WI38 (cell line): Measurements from ENCODE around the gene LCA5L.

Experiments
- H3K4me3 ChIP-seq: 2 replicates; pipeline ENCODE4 v1.5.1; 2011; ENCODE audit warnings: low read depth, mild to moderate bottlenecking, control low read depth, low read length
- CTCF ChIP-seq: IDR thresholded peaks from 2 replicates; pipeline ENCODE4 v1.5.1; 2012; ENCODE audit warnings: low read depth, mild to moderate bottlenecking, control low read depth, low read length

The LCA5L gene

GRCh38 chr21:39451332-39452206, 6.0 kb upstream of the LCA5L start, which contains the start of gene SH3BGR:
TSS of gene SH3BGR (plus strand) at chr21:39451970. CDS start at chr21:39452097, 127 bp downstream.
- no peak within 1 kb of the TSS for H3K4me3 ChIP-seq
- TF ChIP-seq CTCF: no peak

DNA sequence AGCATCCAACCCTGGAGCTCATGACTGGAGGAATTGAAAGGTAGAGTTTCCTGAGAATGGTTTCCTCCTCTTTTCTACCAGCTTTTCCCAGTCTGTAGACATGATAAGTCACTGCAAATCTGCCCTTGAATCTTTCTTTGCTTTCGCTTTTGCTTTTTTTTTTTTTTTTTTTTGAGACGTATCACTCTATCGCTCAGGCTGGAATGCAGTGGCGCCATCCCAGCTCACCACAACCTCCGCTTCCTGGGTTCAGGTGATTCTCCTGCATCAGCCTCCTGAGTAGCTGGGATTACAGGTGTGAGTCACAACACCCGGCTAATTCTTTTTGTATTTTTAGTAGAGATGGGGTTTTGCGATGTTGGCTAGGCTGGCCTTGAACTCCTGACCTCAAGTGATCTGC, 1.7 kb upstream of the LCA5L start:
- H3K4me3 ChIP-seq: no peak overlapping the region
- no peak for TF ChIP-seq CTCF

- TF ChIP-seq CTCF: no peak
- peak overlapping the region; percentile 81 for H3K4me3 ChIP-seq
Measured at GRCh38 chr21:39444421-39445180, 977 bp downstream of the LCA5L start.

- peak; percentile 83 for TF ChIP-seq CTCF
- H3K4me3 ChIP-seq: no peak overlapping the region
Measured at GRCh38 chr21:39441502-39442475, 3.8 kb downstream of the LCA5L start.

- TF ChIP-seq CTCF: no peak
- no peak overlapping the region for H3K4me3 ChIP-seq
Measured at GRCh38 chr21:39439232-39439631, 6.3 kb downstream of the LCA5L start.

DNA sequence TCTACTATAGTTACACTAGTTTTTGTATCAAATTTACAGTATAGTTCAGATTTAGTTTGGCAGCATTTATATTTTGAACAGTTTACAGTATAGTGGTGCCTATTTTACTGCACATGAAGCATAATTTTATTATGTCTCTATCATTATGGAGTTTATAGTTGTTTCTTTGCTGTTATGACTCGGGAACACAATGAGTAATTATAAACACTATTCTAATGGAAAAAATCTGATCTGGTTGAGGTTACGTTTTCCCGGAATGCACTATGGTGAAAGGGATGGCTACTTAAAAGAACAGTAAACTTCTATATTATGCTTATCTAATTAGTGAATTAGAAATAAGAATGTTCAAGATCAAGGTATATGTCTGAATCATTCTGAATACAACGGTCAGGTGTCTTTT, 10.6 kb downstream of the LCA5L start:
- TF ChIP-seq CTCF: no peak
- H3K4me3 ChIP-seq: no peak overlapping the region
